Mesenchymal stem cell (in vitro differentiated cells and primary cell): Measurements from ENCODE around the gene RASGRP1.

Experiments
- DNase-seq: peaks from one replicate; pipeline ENCODE4 v3.0.0-alpha.2; 2013
- H2AFZ ChIP-seq: one replicate; pipeline ENCODE4 v1.6.1; 2013; ENCODE audit warnings: low read depth, mild to moderate bottlenecking, control low read depth, inconsistent platforms, low read length, moderate library complexity
- H2AK5ac ChIP-seq: 2 replicates; pipeline ENCODE4 v1.6.1; 2013; ENCODE audit warnings: low read length, moderate library complexity, mild to moderate bottlenecking, inconsistent platforms; ENCODE audit not compliant: severe bottlenecking
- H2BK120ac ChIP-seq: one replicate; pipeline ENCODE4 v1.6.1; 2013; ENCODE audit warnings: low read depth, mild to moderate bottlenecking, inconsistent platforms, low read length, moderate library complexity
- H2BK12ac ChIP-seq, 2 experiments: one replicate each; pipeline ENCODE4 v1.6.1; 2013; ENCODE audit warnings: inconsistent platforms in 2 of 2, low read length in 2 of 2, mild to moderate bottlenecking in 2 of 2, moderate library complexity in 2 of 2, control low read depth in 1 of 2
- H2BK15ac ChIP-seq: one replicate; pipeline ENCODE4 v1.6.1; 2013; ENCODE audit warnings: mild to moderate bottlenecking, low read depth, inconsistent platforms; ENCODE audit not compliant: poor library complexity, severe bottlenecking
- H2BK5ac ChIP-seq: 2 replicates; pipeline ENCODE4 v1.6.1; 2013; ENCODE audit warnings: low read depth, mild to moderate bottlenecking, low read length, control low read depth, inconsistent platforms; ENCODE audit not compliant: poor library complexity, severe bottlenecking
- H3K14ac ChIP-seq, 2 experiments: one replicate each; pipeline ENCODE4 v1.6.1; 2013; ENCODE audit warnings: inconsistent platforms in 2 of 2, low read length in 2 of 2, control low read depth in 1 of 2, mild to moderate bottlenecking in 1 of 2, moderate library complexity in 1 of 2
- H3K18ac ChIP-seq, 2 experiments: one replicate each; pipeline ENCODE4 v1.6.1; 2013; ENCODE audit warnings: inconsistent platforms in 2 of 2, low read length in 2 of 2, control low read depth in 1 of 2, low read depth in 1 of 2, mild to moderate bottlenecking in 1 of 2
- H3K23ac ChIP-seq, 2 experiments: one replicate each; pipeline ENCODE4 v1.6.1; 2013; ENCODE audit warnings: inconsistent platforms in 2 of 2, low read length in 2 of 2, mild to moderate bottlenecking in 2 of 2, moderate library complexity in 2 of 2, control low read depth in 1 of 2
- H3K27ac ChIP-seq: 2 replicates; pipeline ENCODE4 v1.5.1; 2013; ENCODE audit warnings: mild to moderate bottlenecking, moderate library complexity, low read length, control low read depth, inconsistent platforms; ENCODE audit not compliant: poor library complexity, severe bottlenecking
- H3K27me3 ChIP-seq, 2 experiments: 2 replicates each; pipeline versions ENCODE4 v1.6.1 to v1.7.0; 2013; ENCODE audit warnings: low read length in 2 of 2, mild to moderate bottlenecking in 2 of 2, moderate library complexity in 2 of 2, control low read depth in 1 of 2, inconsistent platforms in 1 of 2; ENCODE audit not compliant: control insufficient read depth in 1 of 2, insufficient read depth in 1 of 2
- H3K36me3 ChIP-seq, 2 experiments: 2 replicates each; pipeline versions ENCODE4 v1.6.1 to v1.7.0; 2013; ENCODE audit warnings: low read length in 2 of 2, control low read depth in 1 of 2, inconsistent platforms in 1 of 2, low read depth in 1 of 2, mild to moderate bottlenecking in 1 of 2; ENCODE audit not compliant: insufficient read depth in 2 of 2, control insufficient read depth in 1 of 2
- H3K4ac ChIP-seq, 2 experiments: one replicate each; pipeline ENCODE4 v1.6.1; 2013; ENCODE audit warnings: inconsistent platforms in 2 of 2, low read length in 2 of 2, mild to moderate bottlenecking in 2 of 2, moderate library complexity in 2 of 2, control low read depth in 1 of 2, low read depth in 1 of 2
- H3K4me1 ChIP-seq: 2 replicates; pipeline ENCODE4 v1.6.1; 2013; ENCODE audit warnings: low read depth, low read length, control low read depth; ENCODE audit not compliant: control insufficient read depth, insufficient read depth
- H3K4me2 ChIP-seq: 2 replicates; pipeline ENCODE4 v1.6.1; 2013; ENCODE audit warnings: low read length, mild to moderate bottlenecking, inconsistent platforms; ENCODE audit not compliant: poor library complexity, severe bottlenecking
- H3K4me3 ChIP-seq, 2 experiments: 2 replicates each; pipeline versions ENCODE4 v1.5.1 to v1.7.0; 2013; ENCODE audit warnings: low read length in 2 of 2, mild to moderate bottlenecking in 2 of 2, control low read depth in 1 of 2, low read depth in 1 of 2; ENCODE audit not compliant: insufficient read depth in 1 of 2
- H3K79me1 ChIP-seq: replicated peaks from 2 replicates; pipeline ENCODE4 v1.6.1; 2013; ENCODE audit warnings: mild to moderate bottlenecking, control low read depth, low read length, inconsistent platforms; ENCODE audit not compliant: poor library complexity, severe bottlenecking
- H3K9ac ChIP-seq: 2 replicates; pipeline ENCODE4 v1.7.0; 2013; ENCODE audit warnings: mild to moderate bottlenecking, low read length, moderate library complexity
- H3K9me3 ChIP-seq: 2 replicates; pipeline ENCODE4 v1.7.0; 2013; ENCODE audit warnings: mild to moderate bottlenecking, low read length; ENCODE audit not compliant: control insufficient read depth
- H4K8ac ChIP-seq: one replicate; pipeline ENCODE4 v1.6.1; 2013; ENCODE audit warnings: inconsistent platforms, mild to moderate bottlenecking, low read length, moderate library complexity
- H4K91ac ChIP-seq: one replicate; pipeline ENCODE4 v1.6.1; 2013; ENCODE audit warnings: mild to moderate bottlenecking, low read length, inconsistent platforms
- WGBS: methylation state at CpG from one replicate; pipeline ENCODE4 v1.1.7; 2013; ENCODE audit warnings: mixed read lengths; 5-methylcytosine and 5-hydroxymethylcytosine counted together

The RASGRP1 gene

DNA sequence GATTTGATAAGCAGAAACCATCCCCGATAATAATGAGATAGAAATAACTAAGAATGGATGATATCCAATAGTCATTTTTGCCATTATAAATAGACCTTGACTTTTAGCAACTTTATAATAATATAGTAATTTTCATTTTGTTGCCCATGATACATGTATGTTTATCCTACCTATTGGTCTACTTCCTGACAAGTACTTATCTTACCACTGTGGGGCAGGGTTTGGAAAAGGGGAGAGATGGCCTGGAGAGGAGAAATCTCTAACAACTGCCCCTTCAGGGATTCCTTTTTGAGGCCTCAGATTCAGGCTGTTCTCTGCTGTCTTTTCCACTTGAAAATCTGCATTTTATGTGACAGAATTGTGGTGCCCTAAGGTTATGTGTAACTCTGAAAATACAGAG, 68.5 kb downstream of the RASGRP1 start:
- no peak overlapping the region for H4K8ac ChIP-seq
- H3K4me3 ChIP-seq: no peak overlapping the region
- no peak overlapping the region for H3K23ac ChIP-seq
- H3K14ac ChIP-seq: no peak overlapping the region
- no peak overlapping the region for H2BK15ac ChIP-seq
- no peak overlapping the region for H2AFZ ChIP-seq
- no CpG with 5 or more reads among the region's 1 CpG for WGBS
- H2BK12ac ChIP-seq: no peak overlapping the region
- H3K4me2 ChIP-seq: no peak overlapping the region
- DNase-seq: no peak
- no peaks in the 10 kb centered on the region for H3K27me3 ChIP-seq
- H2AK5ac ChIP-seq: no peak overlapping the region
- no peak overlapping the region for H2BK120ac ChIP-seq
- no peak overlapping the region for H2BK5ac ChIP-seq
- no peaks in the 10 kb centered on the region for H3K79me1 ChIP-seq
- no peak overlapping the region for H3K27ac ChIP-seq
- no peak overlapping the region for H4K91ac ChIP-seq
- no peak overlapping the region for H3K9ac ChIP-seq
- no peaks in the 10 kb centered on the region for H3K36me3 ChIP-seq
- no peak overlapping the region for H3K18ac ChIP-seq
- no peaks in the 10 kb centered on the region for H3K4me1 ChIP-seq
- no peaks in the 10 kb centered on the region for H3K9me3 ChIP-seq
- no peak overlapping the region for H3K4ac ChIP-seq

DNA sequence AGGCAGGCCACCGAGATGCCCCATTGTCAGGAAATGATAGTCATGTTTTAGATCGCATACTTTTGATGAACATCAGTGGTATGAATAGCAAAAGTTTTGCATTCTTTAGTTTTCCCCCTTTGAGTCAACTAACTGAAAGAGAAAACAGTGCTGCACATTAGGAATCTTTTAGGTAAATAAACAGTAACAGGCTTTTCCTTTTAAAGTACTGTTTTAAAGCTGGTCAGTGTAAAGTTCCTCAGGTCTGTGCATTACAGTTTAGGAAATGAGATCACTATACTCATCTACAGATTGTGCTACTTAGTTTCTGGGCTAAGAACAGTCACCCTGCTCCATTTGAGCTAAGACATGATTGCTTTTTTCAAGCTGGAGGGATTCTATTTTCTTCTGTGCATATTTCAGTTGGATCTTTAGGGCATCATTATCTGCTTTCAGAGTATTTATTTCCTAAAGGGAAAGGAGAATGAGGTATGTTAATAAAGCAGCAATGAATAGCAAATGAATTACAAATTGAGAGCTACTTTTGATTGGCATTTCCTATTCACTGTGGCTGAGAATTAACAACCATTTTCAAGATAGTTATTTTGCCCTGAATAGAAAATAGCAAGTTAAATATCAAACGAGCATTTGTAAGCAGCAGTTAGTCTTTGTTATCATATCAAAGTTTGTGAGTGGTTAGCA, 74.2 kb downstream of the RASGRP1 start:
- no peak overlapping the region for H2BK15ac ChIP-seq
- H3K4me2 ChIP-seq: peak overlapping the region; percentile 9
- H3K79me1 ChIP-seq: no peaks in the 10 kb centered on the region
- no peak overlapping the region for H2AFZ ChIP-seq
- no peak overlapping the region for H3K14ac ChIP-seq
- H3K9ac ChIP-seq: no peak overlapping the region
- H3K23ac ChIP-seq: no peak overlapping the region
- peak; percentile 32 for DNase-seq
- no peak overlapping the region for H4K91ac ChIP-seq
- no peak overlapping the region for H3K18ac ChIP-seq
- WGBS: 51% methylated on average over 3 of the region's 3 CpGs
- H2BK5ac ChIP-seq: no peak overlapping the region
- no peaks in the 10 kb centered on the region for H3K27me3 ChIP-seq
- no peaks in the 10 kb centered on the region for H3K4me1 ChIP-seq
- no peak overlapping the region for H3K4me3 ChIP-seq
- H2BK120ac ChIP-seq: no peak overlapping the region
- no peak overlapping the region for H3K4ac ChIP-seq
- H3K36me3 ChIP-seq: peaks cover 0 to 12% of the 10 kb centered on the region in 2 experiments
- H3K27ac ChIP-seq: peak overlapping the region; percentile 93
- no peak overlapping the region for H4K8ac ChIP-seq
- H2BK12ac ChIP-seq: no peak overlapping the region
- no peaks in the 10 kb centered on the region for H3K9me3 ChIP-seq
- H2AK5ac ChIP-seq: no peak overlapping the region

DNA sequence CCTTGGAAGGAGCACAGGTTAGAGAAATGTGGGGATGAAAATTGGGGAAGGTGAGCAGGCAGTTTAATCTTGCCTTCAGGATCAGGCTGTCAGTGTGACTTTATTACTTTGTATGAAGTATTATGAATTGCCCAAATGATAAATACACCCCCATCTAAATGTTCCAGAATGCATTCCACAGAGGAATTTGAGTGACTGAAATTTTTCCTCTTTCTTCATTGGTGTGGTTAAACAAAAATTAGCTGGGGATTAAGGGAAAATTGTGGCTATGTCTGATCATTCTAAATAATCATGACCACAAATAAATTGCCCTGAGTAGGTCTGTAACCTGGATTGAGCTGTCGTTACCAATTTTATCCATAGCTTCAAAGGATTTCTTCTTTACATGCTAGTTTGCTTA, 77.2 kb downstream of the RASGRP1 start:
- Histone ChIP-seq H3K4me3 (no peak overlapping the region), H4K8ac (no peak overlapping the region), H2AFZ (no peak overlapping the region), H3K27me3 (no peaks in the 10 kb centered on the region), H3K23ac (no peak overlapping the region), H3K27ac (no peak overlapping the region), H2BK120ac (no peak overlapping the region), H2BK5ac (no peak overlapping the region), H3K36me3 (peaks cover 0 to 25% of the 10 kb centered on the region in 2 experiments), H3K9ac (no peak overlapping the region), H3K4me2 (no peak overlapping the region), H3K9me3 (no peaks in the 10 kb centered on the region), H4K91ac (no peak overlapping the region), H2BK12ac (no peak overlapping the region), H3K4ac (no peak overlapping the region), H3K14ac (no peak overlapping the region), H3K79me1 (no peaks in the 10 kb centered on the region), H3K18ac (no peak overlapping the region), H2BK15ac (no peak overlapping the region), H3K4me1 (no peaks in the 10 kb centered on the region), H2AK5ac (no peak overlapping the region)
- WGBS: no CpG with 5 or more reads among the region's 1 CpG
- no peak for DNase-seq

DNA sequence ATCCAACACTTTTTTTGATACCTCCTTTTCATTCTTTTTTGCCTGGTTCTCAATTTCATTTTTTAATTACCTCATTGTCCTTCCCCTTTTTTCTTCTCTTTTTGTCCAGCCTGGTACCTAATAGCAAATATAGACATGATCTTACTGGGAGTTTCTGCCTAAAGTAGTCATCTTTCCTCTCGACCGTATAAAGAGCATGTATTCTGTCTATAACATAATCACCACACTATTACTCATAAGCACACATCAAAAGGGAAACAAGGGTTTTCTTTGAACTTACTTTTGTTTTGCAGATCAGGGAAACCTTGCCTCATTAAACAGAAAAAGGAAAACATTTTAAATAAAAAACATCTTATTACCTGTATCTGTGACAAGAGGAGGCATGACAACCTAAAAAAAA, 77.7 kb downstream of the RASGRP1 start:
- Histone ChIP-seq H3K23ac (no peak overlapping the region), H2AFZ (no peak overlapping the region), H2BK15ac (no peak overlapping the region), H3K4me3 (no peak overlapping the region), H3K9ac (no peak overlapping the region), H3K18ac (no peak overlapping the region), H3K4ac (no peak overlapping the region), H3K4me2 (no peak overlapping the region), H3K14ac (no peak overlapping the region), H4K8ac (no peak overlapping the region), H3K4me1 (no peaks in the 10 kb centered on the region), H3K9me3 (no peaks in the 10 kb centered on the region), H3K27ac (no peak overlapping the region), H3K27me3 (no peaks in the 10 kb centered on the region), H4K91ac (no peak overlapping the region), H2AK5ac (no peak overlapping the region), H3K36me3 (peaks cover 0 to 29% of the 10 kb centered on the region in 2 experiments), H2BK120ac (no peak overlapping the region), H2BK5ac (no peak overlapping the region), H3K79me1 (no peaks in the 10 kb centered on the region), H2BK12ac (no peak overlapping the region)
- no peak for DNase-seq
- WGBS: 86% methylated on average over 2 of the region's 2 CpGs
